Measurements from ENCODE around the gene WASF2. TPM values are rescaled to one million over a fixed set of nuclear protein-coding genes. Genes with fewer than 3 reads are reported as not detected.
A peak's percentile ranks its signal among the peaks of the same experiment; 100 is the strongest.

Gene WASF2
- total RNA-seq, 2 donors from 2014 or later = 28.0 to 36.1 TPM

- no peaks in the 10 kb centered on the region for H3K9me3 ChIP-seq
- TF ChIP-seq CTCF (IDR thresholded peaks at IDR 0.05) (no peak), POLR2A (IDR thresholded peaks at IDR 0.05) (no peak)
- ATAC-seq = no peak
- intact Hi-C loops (cut with DNase I) = no loop called here
- H3K27me3 ChIP-seq = no peaks in the 10 kb centered on the region
- H3K36me3 ChIP-seq (replicated peaks in 1 of 2; ENCODE audit: insufficient read depth in 1 of 2, low read depth in 2 of 2) = peaks cover 0 to 12% of the 10 kb centered on the region in 2 donors
- peaks cover 19% of the 10 kb centered on the region for H3K4me1 ChIP-seq
- 41 to 52% methylated on average over 2 of the region's 2 CpGs for WGBS, 2 donors
- peak overlapping the region in 2 of 4 donors; percentile 29 to 50 for H3K27ac ChIP-seq
- H3K4me3 ChIP-seq = no peak overlapping the region
- DNase-seq = no peak
These were observed 62.1 kb downstream of the WASF2 start for GRCh38 chr1:27427816-27428315.

DNA sequence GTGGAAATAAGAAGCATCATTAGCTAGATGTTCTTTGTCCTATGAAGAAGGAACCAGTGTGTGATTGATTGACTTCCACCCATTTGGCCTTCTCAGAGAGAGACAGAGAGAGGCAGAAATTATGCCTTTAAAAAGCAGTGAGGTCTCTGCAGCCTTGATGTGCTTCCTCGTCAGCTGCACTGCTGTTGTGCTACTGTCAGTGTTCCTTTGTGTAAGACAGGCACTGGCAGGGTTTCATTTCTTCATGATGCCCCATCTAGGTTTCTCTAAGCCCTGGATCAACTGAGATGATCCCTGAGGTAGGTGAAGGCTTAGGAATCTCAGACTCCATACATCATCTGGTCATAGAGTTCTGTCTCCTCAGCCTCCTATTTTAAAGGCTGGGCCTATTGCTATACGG, 62.6 kb downstream of the WASF2 start:
- Histone ChIP-seq H3K27ac (peak overlapping the region in 2 of 4 donors; percentile 18 to 20), H3K9me3 (no peaks in the 10 kb centered on the region), H3K4me1 (peaks cover 18% of the 10 kb centered on the region), H3K36me3 (replicated peaks in 1 of 2; ENCODE audit: insufficient read depth in 1 of 2, low read depth in 2 of 2) (peaks cover 0 to 12% of the 10 kb centered on the region in 2 donors), H3K27me3 (no peaks in the 10 kb centered on the region), H3K4me3 (no peak overlapping the region)
- ATAC-seq (no peak), DNase-seq (peak in 1 of 4 donors; percentile 39)
- WGBS, 2 donors = 55 to 86% methylated on average over 2 of the region's 2 CpGs
- intact Hi-C loops (cut with DNase I) = no loop called here
- TF ChIP-seq POLR2A (IDR thresholded peaks at IDR 0.05) = no peak
- TF ChIP-seq CTCF (IDR thresholded peaks at IDR 0.05) = no peak

DNA sequence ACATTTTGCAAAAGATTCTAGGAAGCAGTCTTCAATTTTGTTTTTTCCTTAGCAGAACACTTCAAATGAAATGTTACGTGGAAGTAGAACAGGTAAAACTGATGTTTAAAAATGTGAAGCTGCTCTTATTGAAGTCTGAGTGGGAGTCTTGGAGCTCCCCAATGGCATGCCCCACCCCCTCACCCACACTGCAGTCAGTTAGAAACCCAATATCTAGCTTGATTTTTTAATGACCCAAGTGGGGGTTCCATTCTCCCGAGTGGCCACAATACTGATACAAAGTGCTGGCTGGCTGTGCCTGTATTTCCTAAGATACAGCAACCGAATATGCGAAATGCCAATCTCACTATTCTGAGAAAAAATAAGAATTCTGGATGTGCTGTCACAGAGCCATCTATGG, 66.3 kb downstream of the WASF2 start:
- H3K4me1 ChIP-seq = no peaks in the 10 kb centered on the region
- WGBS, 2 donors = 86 to 88% methylated on average over 4 of the region's 4 CpGs
- no peak overlapping the region for H3K27ac ChIP-seq
- H3K27me3 ChIP-seq = no peaks in the 10 kb centered on the region
- H3K36me3 ChIP-seq (replicated peaks in 1 of 2; ENCODE audit: insufficient read depth in 1 of 2, low read depth in 2 of 2) = peaks cover 0 to 12% of the 10 kb centered on the region in 2 donors
- ATAC-seq = no peak
- no peak overlapping the region for H3K4me3 ChIP-seq
- no peak for TF ChIP-seq CTCF (IDR thresholded peaks at IDR 0.05)
- no peak for TF ChIP-seq POLR2A (IDR thresholded peaks at IDR 0.05)
- intact Hi-C loops (cut with DNase I) = no loop called here
- no peak for DNase-seq
- H3K9me3 ChIP-seq = no peaks in the 10 kb centered on the region

- ATAC-seq = peak; percentile 67
- whole genome bisulfite sequencing, 2 donors = 45 to 47% methylated on average over 14 of the region's 14 CpGs
These were observed 71.4 kb downstream of the WASF2 start for GRCh38 chr1:27418326-27419185.

More at GRCh38 chr1:27418326-27419185, 71.4 kb downstream of the WASF2 start:
- H3K27ac ChIP-seq = peak overlapping the region in 3 of 4 donors; percentile 10 to 63 (median 35)
- intact Hi-C loops (cut with DNase I) = loop anchor here (10.0 kb wide), 1 partner anchor 196 kb away; no protein-coding TSS in a partner anchor
- no peak for TF ChIP-seq POLR2A (IDR thresholded peaks at IDR 0.05)
- TF ChIP-seq CTCF (IDR thresholded peaks at IDR 0.05) = no peak
- H3K4me3 ChIP-seq = no peak overlapping the region
- DNase-seq = peak in 3 of 4 donors; percentile 52 to 86 (median 79)
- no peaks in the 10 kb centered on the region for H3K9me3 ChIP-seq
- no peaks in the 10 kb centered on the region for H3K27me3 ChIP-seq
- peaks cover 0 to 9% of the 10 kb centered on the region in 2 donors for H3K36me3 ChIP-seq (replicated peaks in 1 of 2; ENCODE audit: insufficient read depth in 1 of 2, low read depth in 2 of 2)
- peaks cover 17% of the 10 kb centered on the region for H3K4me1 ChIP-seq

Measured in body of pancreas (tissue), 4 donors.